K562 (cell line): ENCODE results near the gene METRN. TPM values are rescaled to one million over a fixed set of nuclear protein-coding genes. Genes with fewer than 3 reads are reported as not detected.

Experiments
- BHLHE40 ChIP-seq: IDR thresholded peaks from 2 replicates; pipeline ENCODE4 v1.6.1; 2011; ENCODE audit warnings: low read length, improper control_type of control experiment
- CREB5 ChIP-seq: fragments of 250-450 bp; sonication (Bioruptor Pico); IDR thresholded peaks from 2 replicates; pipeline ENCODE4 v1.5.0; 2020; ENCODE audit warnings: mild to moderate bottlenecking
- GABPB2 ChIP-seq: fragments of 250-450 bp; sonication (Bioruptor Pico); conservative IDR thresholded peaks from 2 replicates; pipeline ENCODE4 v1.5.1; 2021; ENCODE audit warnings: mild to moderate bottlenecking
- HSF4 ChIP-seq: fragments of 250-450 bp; sonication (Bioruptor Pico); IDR thresholded peaks from 2 replicates; pipeline ENCODE4 v2.1.2; 2022; ENCODE audit warnings: mild to moderate bottlenecking, moderate library complexity, borderline replicate concordance
- MEF2D ChIP-seq: conservative IDR thresholded peaks from 2 replicates; pipeline ENCODE4 v1.6.1; 2016; ENCODE audit warnings: low read depth, missing genetic modification characterization, missing compliant biosample characterization
- SAFB2 ChIP-seq: fragments of 200-400 bp; formaldehyde crosslinking; IDR thresholded peaks from 2 replicates; pipeline ENCODE4 v1.6.1; 2018; ENCODE audit warnings: borderline replicate concordance, low read length, low read depth, moderate library complexity; ENCODE audit not compliant: severe bottlenecking
- TCFL5 ChIP-seq: fragments of 250-450 bp; sonication (Bioruptor Pico); conservative IDR thresholded peaks from 2 replicates; pipeline ENCODE4 v1.6.1; 2021; ENCODE audit warnings: mild to moderate bottlenecking, moderate library complexity, matching md5 sums
- ZBED1 ChIP-seq: IDR thresholded peaks from 2 replicates; pipeline ENCODE4 v1.6.1; 2014
- ZBTB8A ChIP-seq: fragments of 450-650 bp; IDR thresholded peaks from 2 replicates; pipeline ENCODE4 v1.6.1; 2018; ENCODE audit warnings: mild to moderate bottlenecking, moderate library complexity; ENCODE audit not compliant: partially characterized antibody
- ZNF354B ChIP-seq: fragments of 250-450 bp; sonication (Bioruptor Pico); IDR thresholded peaks from 2 replicates; pipeline ENCODE4 v1.4.0; 2020
- ZNF57 ChIP-seq: fragments of 450-650 bp; formaldehyde crosslinking; IDR thresholded peaks from 2 replicates; pipeline ENCODE4 v1.4.0; 2020; ENCODE audit warnings: mild to moderate bottlenecking, moderate library complexity
- polyA plus RNA-seq, 8 experiments: library from polyadenylated mRNA; depleted of rRNA in 4 of 8; stranded (reverse) in 5 of 8; unstranded in 3 of 8; fragments of >200 nt; fragmentation: Nextera tagmentation in 2 of 8; fragmentation: Illumina TruSeq in 1 of 8; extraction: Ambion mirVana in 2 of 8; extraction: Trizol in 1 of 8; gene quantifications; 2 replicates each; pipeline versions ENCODE4 v1.2.1 to v1.2.3, GENCODE V29; 2011 to 2014; ENCODE audit warnings: inconsistent platforms in 1 of 8, missing spikeins in 1 of 8
- total RNA-seq, 7 experiments: library from RNA; depleted of rRNA in 6 of 7; stranded (reverse); fragments of >200 nt in 6 of 7; fragmentation: Illumina TruSeq in 2 of 7; extraction: Trizol in 2 of 7; gene quantifications; 2 replicates each; pipeline versions ENCODE4 v1.2.1 to v1.2.3, GENCODE V29; 2011 to 2021; ENCODE audit warnings: low replicate concordance in 1 of 7
- TF ChIP-seq, protein P1 (sequence below): fragments of 150-350 bp; IDR thresholded peaks from 2 replicates; pipeline ENCODE4 v1.6.1; 2014; ENCODE audit warnings: low read depth, mild to moderate bottlenecking, low read length, borderline replicate concordance
- TF ChIP-seq, protein P2 (sequence below): fragments of 450-650 bp; formaldehyde crosslinking; IDR thresholded peaks from 2 replicates; pipeline ENCODE4 v1.4.0; 2022; ENCODE audit warnings: missing genetic modification characterization
- TF ChIP-seq, protein P3 (sequence below), 3 experiments: fragments of 200-800 bp in 1 of 3; fragments of 250-450 bp in 1 of 3; fragments of 450-650 bp in 1 of 3; sonication (Bioruptor Pico) in 1 of 3; sonication (Bioruptor generic) in 1 of 3; formaldehyde crosslinking in 1 of 3; IDR thresholded peaks; 2 replicates each; pipeline versions ENCODE4 v1.6.1 to v1.8.0; 2016 to 2022; ENCODE audit warnings: mild to moderate bottlenecking in 2 of 3, missing genetic modification characterization in 2 of 3, missing compliant biosample characterization in 1 of 3, moderate library complexity in 1 of 3
- TF ChIP-seq, protein P4 (sequence below): fragments of 450-650 bp; IDR thresholded peaks from 2 replicates; pipeline ENCODE4 v1.6.1; 2014; ENCODE audit warnings: low read depth, mild to moderate bottlenecking, moderate library complexity, borderline replicate concordance

METRN gene
- total and polyA plus RNA-seq, 9 of the 15 experiments (the other 6 are each of a cell fraction or from before 2014, with no cell fraction given), result 0.20 to 89.8 (median 15.4) TPM

- TF ChIP-seq, protein P1, sequence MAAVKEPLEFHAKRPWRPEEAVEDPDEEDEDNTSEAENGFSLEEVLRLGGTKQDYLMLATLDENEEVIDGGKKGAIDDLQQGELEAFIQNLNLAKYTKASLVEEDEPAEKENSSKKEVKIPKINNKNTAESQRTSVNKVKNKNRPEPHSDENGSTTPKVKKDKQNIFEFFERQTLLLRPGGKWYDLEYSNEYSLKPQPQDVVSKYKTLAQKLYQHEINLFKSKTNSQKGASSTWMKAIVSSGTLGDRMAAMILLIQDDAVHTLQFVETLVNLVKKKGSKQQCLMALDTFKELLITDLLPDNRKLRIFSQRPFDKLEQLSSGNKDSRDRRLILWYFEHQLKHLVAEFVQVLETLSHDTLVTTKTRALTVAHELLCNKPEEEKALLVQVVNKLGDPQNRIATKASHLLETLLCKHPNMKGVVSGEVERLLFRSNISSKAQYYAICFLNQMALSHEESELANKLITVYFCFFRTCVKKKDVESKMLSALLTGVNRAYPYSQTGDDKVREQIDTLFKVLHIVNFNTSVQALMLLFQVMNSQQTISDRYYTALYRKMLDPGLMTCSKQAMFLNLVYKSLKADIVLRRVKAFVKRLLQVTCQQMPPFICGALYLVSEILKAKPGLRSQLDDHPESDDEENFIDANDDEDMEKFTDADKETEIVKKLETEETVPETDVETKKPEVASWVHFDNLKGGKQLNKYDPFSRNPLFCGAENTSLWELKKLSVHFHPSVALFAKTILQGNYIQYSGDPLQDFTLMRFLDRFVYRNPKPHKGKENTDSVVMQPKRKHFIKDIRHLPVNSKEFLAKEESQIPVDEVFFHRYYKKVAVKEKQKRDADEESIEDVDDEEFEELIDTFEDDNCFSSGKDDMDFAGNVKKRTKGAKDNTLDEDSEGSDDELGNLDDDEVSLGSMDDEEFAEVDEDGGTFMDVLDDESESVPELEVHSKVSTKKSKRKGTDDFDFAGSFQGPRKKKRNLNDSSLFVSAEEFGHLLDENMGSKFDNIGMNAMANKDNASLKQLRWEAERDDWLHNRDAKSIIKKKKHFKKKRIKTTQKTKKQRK, result no peak
- TF ChIP-seq TCFL5 (CRISPR knock-in tag) (no peak), ZNF354B (CRISPR knock-in tag) (no peak), MEF2D (tag) (no peak), BHLHE40 (peak; percentile 73), ZNF57 (CRISPR knock-in tag) (no peak), GABPB2 (CRISPR knock-in tag) (no peak), HSF4 (no peak), ZBTB8A (no peak), ZBED1 (no peak), CREB5 (CRISPR knock-in tag) (no peak), SAFB2 (no peak)
- TF ChIP-seq, protein P2, sequence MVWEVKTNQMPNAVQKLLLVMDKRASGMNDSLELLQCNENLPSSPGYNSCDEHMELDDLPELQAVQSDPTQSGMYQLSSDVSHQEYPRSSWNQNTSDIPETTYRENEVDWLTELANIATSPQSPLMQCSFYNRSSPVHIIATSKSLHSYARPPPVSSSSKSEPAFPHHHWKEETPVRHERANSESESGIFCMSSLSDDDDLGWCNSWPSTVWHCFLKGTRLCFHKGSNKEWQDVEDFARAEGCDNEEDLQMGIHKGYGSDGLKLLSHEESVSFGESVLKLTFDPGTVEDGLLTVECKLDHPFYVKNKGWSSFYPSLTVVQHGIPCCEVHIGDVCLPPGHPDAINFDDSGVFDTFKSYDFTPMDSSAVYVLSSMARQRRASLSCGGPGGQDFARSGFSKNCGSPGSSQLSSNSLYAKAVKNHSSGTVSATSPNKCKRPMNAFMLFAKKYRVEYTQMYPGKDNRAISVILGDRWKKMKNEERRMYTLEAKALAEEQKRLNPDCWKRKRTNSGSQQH, result no peak
- TF ChIP-seq, protein P3, sequence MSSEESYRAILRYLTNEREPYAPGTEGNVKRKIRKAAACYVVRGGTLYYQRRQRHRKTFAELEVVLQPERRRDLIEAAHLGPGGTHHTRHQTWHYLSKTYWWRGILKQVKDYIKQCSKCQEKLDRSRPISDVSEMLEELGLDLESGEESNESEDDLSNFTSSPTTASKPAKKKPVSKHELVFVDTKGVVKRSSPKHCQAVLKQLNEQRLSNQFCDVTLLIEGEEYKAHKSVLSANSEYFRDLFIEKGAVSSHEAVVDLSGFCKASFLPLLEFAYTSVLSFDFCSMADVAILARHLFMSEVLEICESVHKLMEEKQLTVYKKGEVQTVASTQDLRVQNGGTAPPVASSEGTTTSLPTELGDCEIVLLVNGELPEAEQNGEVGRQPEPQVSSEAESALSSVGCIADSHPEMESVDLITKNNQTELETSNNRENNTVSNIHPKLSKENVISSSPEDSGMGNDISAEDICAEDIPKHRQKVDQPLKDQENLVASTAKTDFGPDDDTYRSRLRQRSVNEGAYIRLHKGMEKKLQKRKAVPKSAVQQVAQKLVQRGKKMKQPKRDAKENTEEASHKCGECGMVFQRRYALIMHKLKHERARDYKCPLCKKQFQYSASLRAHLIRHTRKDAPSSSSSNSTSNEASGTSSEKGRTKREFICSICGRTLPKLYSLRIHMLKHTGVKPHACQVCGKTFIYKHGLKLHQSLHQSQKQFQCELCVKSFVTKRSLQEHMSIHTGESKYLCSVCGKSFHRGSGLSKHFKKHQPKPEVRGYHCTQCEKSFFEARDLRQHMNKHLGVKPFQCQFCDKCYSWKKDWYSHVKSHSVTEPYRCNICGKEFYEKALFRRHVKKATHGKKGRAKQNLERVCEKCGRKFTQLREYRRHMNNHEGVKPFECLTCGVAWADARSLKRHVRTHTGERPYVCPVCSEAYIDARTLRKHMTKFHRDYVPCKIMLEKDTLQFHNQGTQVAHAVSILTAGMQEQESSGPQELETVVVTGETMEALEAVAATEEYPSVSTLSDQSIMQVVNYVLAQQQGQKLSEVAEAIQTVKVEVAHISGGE (CRISPR knock-in tag; IDR thresholded peaks at IDR 0.05), result peak; percentile 59 to 93 (median 66); a peak in 5 of 6 replicates
- TF ChIP-seq, protein P4, sequence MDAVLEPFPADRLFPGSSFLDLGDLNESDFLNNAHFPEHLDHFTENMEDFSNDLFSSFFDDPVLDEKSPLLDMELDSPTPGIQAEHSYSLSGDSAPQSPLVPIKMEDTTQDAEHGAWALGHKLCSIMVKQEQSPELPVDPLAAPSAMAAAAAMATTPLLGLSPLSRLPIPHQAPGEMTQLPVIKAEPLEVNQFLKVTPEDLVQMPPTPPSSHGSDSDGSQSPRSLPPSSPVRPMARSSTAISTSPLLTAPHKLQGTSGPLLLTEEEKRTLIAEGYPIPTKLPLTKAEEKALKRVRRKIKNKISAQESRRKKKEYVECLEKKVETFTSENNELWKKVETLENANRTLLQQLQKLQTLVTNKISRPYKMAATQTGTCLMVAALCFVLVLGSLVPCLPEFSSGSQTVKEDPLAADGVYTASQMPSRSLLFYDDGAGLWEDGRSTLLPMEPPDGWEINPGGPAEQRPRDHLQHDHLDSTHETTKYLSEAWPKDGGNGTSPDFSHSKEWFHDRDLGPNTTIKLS, result no peak
Observed at GRCh38 chr16:679814-680624, 34.9 kb upstream of the METRN start, which contains the start of gene STUB1 (continued).
